Hypothalamus (tissue), 51 donors: ENCODE measurements around the gene SH3PXD2A.

ENCODE experiments used
- DNase-seq, 51 donors: peaks; one replicate each; lab custom pipeline; 2025; lab: John Stamatoyannopoulos, UW

The SH3PXD2A gene

DNA sequence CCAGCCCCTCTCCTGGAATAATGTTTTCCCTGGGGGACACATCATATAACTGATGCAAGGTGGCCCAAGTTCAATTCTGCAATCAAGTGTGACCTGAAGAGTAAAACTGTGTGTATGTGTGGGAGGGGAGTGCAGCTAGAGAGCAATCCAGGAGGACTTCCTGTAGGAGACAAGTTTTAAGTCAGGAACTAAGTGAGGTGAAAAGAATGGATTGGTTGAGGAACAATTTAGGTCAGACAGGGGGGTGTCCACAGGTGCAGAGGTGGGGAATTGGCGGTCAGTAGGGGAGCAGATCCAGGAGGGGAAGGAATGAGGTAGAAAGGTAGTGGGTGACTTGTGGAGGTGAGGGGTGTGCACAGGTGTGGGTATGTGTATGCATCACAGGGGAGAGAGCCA lies 279.3 kb downstream of the SH3PXD2A start:
- no peak for DNase-seq

- DNase-seq, result no peak
Observed at GRCh38 chr10:103575416-103576075, 279.8 kb downstream of the SH3PXD2A start.

DNA sequence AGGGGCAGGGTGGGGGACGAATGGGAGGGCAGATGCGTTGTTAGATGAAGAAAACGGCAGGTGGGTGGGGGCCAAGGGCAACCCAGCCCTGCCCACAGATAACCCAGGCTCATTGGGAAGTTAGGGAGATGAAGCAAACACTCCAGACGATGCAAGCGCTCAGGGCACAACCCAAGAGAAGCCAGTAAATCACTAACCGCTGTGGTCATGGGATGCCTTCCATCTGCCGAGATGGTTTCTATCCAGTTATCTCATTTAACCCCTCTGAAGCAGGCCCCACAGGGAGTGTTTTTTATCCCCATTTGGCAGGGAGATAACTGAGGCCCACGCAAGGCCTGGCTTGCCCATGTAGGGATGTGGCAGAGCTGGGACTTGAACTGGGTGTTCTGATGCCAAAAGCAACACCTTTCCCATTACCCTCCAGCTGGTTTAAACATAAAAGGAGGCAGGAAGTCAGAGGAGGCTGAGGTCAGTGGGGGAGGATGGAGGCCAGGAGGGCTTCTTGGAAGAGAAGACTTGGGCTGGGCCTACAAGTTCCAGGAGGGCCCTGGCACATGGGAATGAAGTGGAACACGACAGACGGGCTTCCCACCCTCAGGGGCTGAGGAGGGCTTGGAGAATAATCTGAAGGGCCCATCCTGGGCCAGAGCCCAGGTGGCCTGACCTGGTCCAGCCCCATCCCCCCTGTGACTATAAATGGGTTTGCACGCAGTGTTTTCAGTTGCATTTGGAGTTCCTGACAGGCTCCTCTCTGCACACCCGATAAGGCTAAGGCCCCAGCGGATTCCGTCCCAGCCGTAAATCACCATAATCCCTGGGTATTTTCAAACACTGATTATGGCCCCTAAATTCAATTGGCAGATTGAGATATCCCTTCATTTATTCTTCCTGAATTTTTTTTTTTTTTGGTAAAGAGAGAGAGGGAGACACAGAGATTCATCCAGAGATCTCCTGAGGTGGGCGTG lies 281.0 kb downstream of the SH3PXD2A start:
- DNase-seq, result no peak

- DNase-seq, result no peak
Observed at GRCh38 chr10:103573205-103573487, 282.2 kb downstream of the SH3PXD2A start.

- DNase-seq, result no peak
Observed at GRCh38 chr10:103572347-103573204, 282.8 kb downstream of the SH3PXD2A start.

DNA sequence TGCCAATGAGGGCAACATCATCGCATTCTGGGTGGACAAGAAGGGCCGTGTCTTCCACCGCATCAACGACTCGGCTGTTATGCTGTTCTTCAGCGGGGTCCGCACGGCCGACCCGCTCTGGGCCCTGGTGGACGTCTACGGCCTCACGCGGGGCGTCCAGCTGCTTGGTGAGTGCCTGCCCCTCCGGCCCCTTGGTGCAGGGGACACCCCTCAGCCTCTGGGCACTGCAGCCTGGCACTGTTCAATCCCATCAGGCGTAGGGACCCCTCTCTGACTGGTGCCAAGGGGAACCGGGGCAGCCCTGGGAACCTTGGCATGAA lies 283.8 kb downstream of the SH3PXD2A start:
- no peak for DNase-seq

- DNase-seq, result no peak
Observed at GRCh38 chr10:103570844-103571655, 284.3 kb downstream of the SH3PXD2A start.

GRCh38 chr10:103569896-103570295 lies 285.5 kb downstream of the SH3PXD2A start:
- no peak for DNase-seq

- no peak for DNase-seq
Observed at GRCh38 chr10:103568505-103568904, 286.9 kb downstream of the SH3PXD2A start.

DNA sequence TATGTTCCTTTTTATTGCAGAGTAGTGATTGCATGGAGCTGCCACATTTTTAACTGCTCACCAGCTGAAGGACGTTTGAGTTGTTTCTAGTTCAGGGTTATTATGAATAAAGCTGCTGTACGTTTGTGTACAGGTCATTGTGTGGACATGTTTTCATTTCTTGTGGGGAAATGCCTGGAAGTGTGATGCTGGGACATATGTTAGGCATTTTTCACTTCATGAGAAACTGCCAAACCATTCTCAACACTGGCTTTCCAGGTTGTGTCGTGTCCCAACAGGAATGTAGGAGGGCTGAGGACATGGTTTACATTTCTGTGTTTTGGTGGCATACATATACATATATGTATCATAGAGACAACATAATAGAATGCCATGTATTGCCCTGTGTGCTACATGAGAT lies 288.8 kb downstream of the SH3PXD2A start:
- DNase-seq, result no peak

DNA sequence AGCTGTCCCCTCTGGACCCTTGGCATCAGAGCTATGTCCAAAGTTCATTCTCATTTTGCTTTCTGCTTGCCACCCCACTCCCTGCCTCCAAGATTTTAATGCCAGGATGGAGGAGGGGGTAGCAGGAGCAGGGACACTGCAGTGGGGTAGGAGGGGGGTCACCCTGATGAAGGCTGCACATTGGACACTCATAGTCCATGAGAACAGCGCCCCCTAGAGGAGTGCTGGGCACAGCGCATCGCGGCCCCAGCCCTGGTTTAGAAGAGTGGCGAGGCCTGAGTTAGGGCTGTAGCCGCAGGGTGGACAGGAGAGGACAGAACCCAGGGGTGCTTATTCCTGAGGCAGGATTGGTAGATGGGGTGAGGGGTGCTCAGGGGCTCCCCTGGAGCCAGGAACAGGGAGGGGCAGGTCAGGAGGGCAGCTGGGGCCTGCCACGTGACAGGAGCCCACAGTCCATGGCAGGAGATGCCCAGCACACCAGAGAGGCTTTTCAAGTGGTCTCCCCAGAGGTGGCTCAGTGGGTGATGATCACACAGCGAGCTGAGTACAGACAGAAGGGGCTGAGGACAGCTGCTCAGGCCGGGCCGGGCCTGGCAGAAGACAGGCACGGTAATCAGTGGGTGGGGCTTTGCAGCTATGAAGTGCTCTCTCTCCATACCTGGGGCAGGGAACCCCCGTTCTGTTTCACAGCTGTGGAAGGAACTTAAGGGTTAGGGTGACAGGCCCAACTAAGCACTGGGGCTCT lies 290.4 kb downstream of the SH3PXD2A start:
- DNase-seq, result no peak

DNA sequence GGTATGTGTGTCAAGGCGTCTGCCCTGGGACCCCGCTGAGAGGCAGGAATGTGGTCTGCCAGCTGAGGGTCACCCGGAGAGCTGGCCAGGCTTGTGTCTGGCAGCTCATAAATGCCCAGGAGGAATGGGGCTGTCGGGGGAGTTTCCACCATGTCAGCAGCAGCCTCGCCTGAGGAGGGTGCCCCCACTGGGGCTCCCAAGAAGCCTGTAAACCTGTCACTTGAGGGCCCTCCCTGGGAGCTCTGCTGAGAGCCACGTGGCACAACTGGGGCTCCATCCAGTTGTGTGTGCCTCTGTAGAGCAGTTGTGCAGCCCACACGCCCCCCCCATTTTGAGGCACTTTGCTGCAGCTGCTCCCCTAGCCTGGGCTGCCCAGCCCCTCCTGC lies 291.3 kb downstream of the SH3PXD2A start:
- DNase-seq, result peak in 1 of 51 donors; percentile 7

GRCh38 chr10:103563231-103564115 lies 291.9 kb downstream of the SH3PXD2A start:
- no peak for DNase-seq

GRCh38 chr10:103562383-103562782 lies 293.0 kb downstream of the SH3PXD2A start:
- no peak for DNase-seq

- DNase-seq, result no peak
Observed at GRCh38 chr10:103560886-103561285, 294.5 kb downstream of the SH3PXD2A start.

DNA sequence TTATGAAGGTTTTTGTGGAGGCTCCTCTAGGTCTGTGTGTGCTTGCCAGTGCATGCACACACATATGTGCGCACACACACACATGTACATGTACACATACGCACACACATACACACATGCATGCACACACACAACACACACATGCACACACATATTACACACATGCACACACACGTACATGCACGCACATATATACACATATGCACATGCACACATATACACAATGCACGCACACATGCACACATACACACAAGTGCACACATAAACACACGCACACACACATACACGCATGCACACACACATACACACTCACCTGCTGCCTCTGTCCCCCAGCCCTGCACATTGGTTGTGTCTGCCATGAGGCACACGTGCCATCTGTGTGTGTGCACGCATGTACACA lies 295.6 kb downstream of the SH3PXD2A start:
- DNase-seq, result no peak

GRCh38 chr10:103558911-103559310 lies 296.5 kb downstream of the SH3PXD2A start:
- no peak for DNase-seq

DNA sequence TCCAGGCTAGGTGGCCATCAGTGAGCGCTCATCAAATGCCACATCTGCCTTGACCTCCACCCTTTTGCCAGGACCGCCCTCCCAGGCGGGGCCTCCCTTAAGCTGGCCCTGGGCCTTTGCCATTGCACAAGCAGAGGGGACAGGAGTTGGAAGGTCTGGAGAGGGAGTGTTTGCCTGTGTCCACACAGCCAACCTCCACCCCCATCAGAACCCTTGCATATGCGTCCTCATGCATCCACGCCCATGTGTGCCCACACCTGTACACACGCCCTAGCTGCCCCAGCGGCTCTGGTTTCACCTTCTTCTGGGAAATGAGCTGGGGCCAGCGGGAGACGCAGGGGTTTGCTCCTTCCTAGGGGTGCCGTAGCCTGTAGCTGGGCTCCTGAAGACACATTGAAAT lies 297.9 kb downstream of the SH3PXD2A start:
- no peak for DNase-seq
